ENCODE results near the gene KCNA3.
A peak's percentile ranks its signal among the peaks of the same experiment; 100 is the strongest.

The KCNA3 gene

GRCh38 chr1:110702260-110702659 lies 27.5 kb upstream of the KCNA3 start:
- no peaks in the 10 kb centered on the region for H3K36me3 ChIP-seq (ENCODE audit: control insufficient read depth, insufficient read depth, low read length, severe bottlenecking)
- peaks cover 8% of the 10 kb centered on the region for H3K27me3 ChIP-seq (replicated peaks; ENCODE audit: control insufficient read depth, insufficient read depth, low read length)

DNA sequence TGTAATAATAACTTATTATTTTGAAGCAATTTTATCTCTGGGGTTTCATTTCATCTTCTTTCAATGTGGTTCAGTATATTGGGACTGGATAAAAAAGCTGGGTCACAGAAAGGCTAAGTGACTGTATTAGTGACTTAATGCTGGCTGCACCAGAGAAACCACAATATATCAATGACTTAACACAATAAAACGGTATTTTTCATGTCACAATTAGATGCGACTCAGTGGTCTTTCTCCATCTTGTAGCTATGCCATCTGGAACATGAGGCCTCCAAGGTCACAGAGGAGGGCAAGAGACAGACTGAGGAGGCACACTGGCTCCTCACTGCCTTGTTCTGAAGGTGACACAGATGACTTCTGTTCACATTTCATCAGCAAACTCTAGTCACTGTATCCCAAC lies 26.0 kb upstream of the KCNA3 start:
- Histone ChIP-seq H3K9me3 (ENCODE audit: control insufficient read depth, low read length) (peaks cover 10% of the 10 kb centered on the region), H3K4me1 (ENCODE audit: control insufficient read depth, insufficient read depth, low read length) (no peaks in the 10 kb centered on the region), H3K9ac (ENCODE audit: low read length) (no peak overlapping the region), H3K36me3 (ENCODE audit: control insufficient read depth, insufficient read depth, low read length, severe bottlenecking) (no peaks in the 10 kb centered on the region), H3K4me3 (ENCODE audit: low read length) (no peak overlapping the region), H3K27me3 (replicated peaks; ENCODE audit: control insufficient read depth, insufficient read depth, low read length) (peaks cover 3% of the 10 kb centered on the region)
- DNase-seq (ENCODE audit: low read depth) = no peak

More at GRCh38 chr1:110702260-110702659, 27.5 kb upstream of the KCNA3 start:
- Histone ChIP-seq H3K9ac (ENCODE audit: low read length) (no peak overlapping the region), H3K4me3 (ENCODE audit: low read length) (no peak overlapping the region), H3K4me1 (ENCODE audit: control insufficient read depth, insufficient read depth, low read length) (no peaks in the 10 kb centered on the region), H3K9me3 (ENCODE audit: control insufficient read depth, low read length) (peaks cover 10% of the 10 kb centered on the region)
- no peak for DNase-seq (ENCODE audit: low read depth)

GRCh38 chr1:110697606-110698005 lies 22.9 kb upstream of the KCNA3 start:
- H3K4me3 ChIP-seq (ENCODE audit: low read length) = no peak overlapping the region
- H3K4me1 ChIP-seq (ENCODE audit: control insufficient read depth, insufficient read depth, low read length) = no peaks in the 10 kb centered on the region
- H3K9me3 ChIP-seq (ENCODE audit: control insufficient read depth, low read length) = peaks cover 10% of the 10 kb centered on the region
- no peaks in the 10 kb centered on the region for H3K36me3 ChIP-seq (ENCODE audit: control insufficient read depth, insufficient read depth, low read length, severe bottlenecking)
- no peaks in the 10 kb centered on the region for H3K27me3 ChIP-seq (replicated peaks; ENCODE audit: control insufficient read depth, insufficient read depth, low read length)
- DNase-seq (ENCODE audit: low read depth) = no peak
- no peak overlapping the region for H3K9ac ChIP-seq (ENCODE audit: low read length)

DNA sequence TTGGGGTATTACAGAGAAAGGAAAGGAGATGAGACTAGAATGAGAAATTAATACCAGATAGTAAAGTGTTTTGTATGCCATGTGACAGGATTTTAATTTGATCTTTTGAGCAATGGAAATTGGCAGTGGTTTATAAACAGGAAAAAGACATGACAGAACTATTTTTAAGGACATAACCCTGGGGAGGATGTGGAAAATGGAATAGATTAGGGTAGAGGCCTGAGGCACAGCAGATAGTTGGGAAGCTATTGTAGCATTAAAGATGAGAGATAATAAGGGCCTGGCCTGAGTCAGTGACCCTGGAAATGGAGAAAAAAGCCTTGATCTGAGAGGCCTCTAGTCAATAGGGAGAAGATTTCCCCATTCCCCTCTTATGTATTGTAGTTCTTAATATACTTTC lies 22.1 kb upstream of the KCNA3 start:
- H3K4me1 ChIP-seq (ENCODE audit: control insufficient read depth, insufficient read depth, low read length) = no peaks in the 10 kb centered on the region
- H3K36me3 ChIP-seq (ENCODE audit: control insufficient read depth, insufficient read depth, low read length, severe bottlenecking) = no peaks in the 10 kb centered on the region
- peaks cover 10% of the 10 kb centered on the region for H3K9me3 ChIP-seq (ENCODE audit: control insufficient read depth, low read length)
- DNase-seq (ENCODE audit: low read depth) = no peak
- no peaks in the 10 kb centered on the region for H3K27me3 ChIP-seq (replicated peaks; ENCODE audit: control insufficient read depth, insufficient read depth, low read length)
- H3K9ac ChIP-seq (ENCODE audit: low read length) = no peak overlapping the region
- no peak overlapping the region for H3K4me3 ChIP-seq (ENCODE audit: low read length)

- no peaks in the 10 kb centered on the region for H3K9me3 ChIP-seq (ENCODE audit: control insufficient read depth, low read length)
- peaks cover 24% of the 10 kb centered on the region for H3K4me1 ChIP-seq (ENCODE audit: control insufficient read depth, insufficient read depth, low read length)
- no peak for DNase-seq (ENCODE audit: low read depth)
- H3K27me3 ChIP-seq (replicated peaks; ENCODE audit: control insufficient read depth, insufficient read depth, low read length) = no peaks in the 10 kb centered on the region
- no peaks in the 10 kb centered on the region for H3K36me3 ChIP-seq (ENCODE audit: control insufficient read depth, insufficient read depth, low read length, severe bottlenecking)
- H3K4me3 ChIP-seq (ENCODE audit: low read length) = peak overlapping the region; percentile 13
- H3K9ac ChIP-seq (ENCODE audit: low read length) = no peak overlapping the region
Observed at GRCh38 chr1:110690709-110691365, 16.1 kb upstream of the KCNA3 start.

GRCh38 chr1:110689868-110690267 lies 15.1 kb upstream of the KCNA3 start:
- no peak overlapping the region for H3K4me3 ChIP-seq (ENCODE audit: low read length)
- no peak for DNase-seq (ENCODE audit: low read depth)
- H3K9me3 ChIP-seq (ENCODE audit: control insufficient read depth, low read length) = no peaks in the 10 kb centered on the region
- H3K9ac ChIP-seq (ENCODE audit: low read length) = no peak overlapping the region
- H3K36me3 ChIP-seq (ENCODE audit: control insufficient read depth, insufficient read depth, low read length, severe bottlenecking) = no peaks in the 10 kb centered on the region
- H3K27me3 ChIP-seq (replicated peaks; ENCODE audit: control insufficient read depth, insufficient read depth, low read length) = no peaks in the 10 kb centered on the region
- peaks cover 24% of the 10 kb centered on the region for H3K4me1 ChIP-seq (ENCODE audit: control insufficient read depth, insufficient read depth, low read length)

GRCh38 chr1:110688514-110688913 lies 13.8 kb upstream of the KCNA3 start:
- Histone ChIP-seq H3K27me3 (replicated peaks; ENCODE audit: control insufficient read depth, insufficient read depth, low read length) (peaks cover 7% of the 10 kb centered on the region), H3K9ac (ENCODE audit: low read length) (no peak overlapping the region), H3K9me3 (ENCODE audit: control insufficient read depth, low read length) (no peaks in the 10 kb centered on the region), H3K4me3 (ENCODE audit: low read length) (no peak overlapping the region), H3K4me1 (ENCODE audit: control insufficient read depth, insufficient read depth, low read length) (peaks cover 24% of the 10 kb centered on the region), H3K36me3 (ENCODE audit: control insufficient read depth, insufficient read depth, low read length, severe bottlenecking) (no peaks in the 10 kb centered on the region)
- DNase-seq (ENCODE audit: low read depth) = no peak

GRCh38 chr1:110687250-110687649 lies 12.5 kb upstream of the KCNA3 start:
- no peak overlapping the region for H3K9ac ChIP-seq (ENCODE audit: low read length)
- peaks cover 9% of the 10 kb centered on the region for H3K27me3 ChIP-seq (replicated peaks; ENCODE audit: control insufficient read depth, insufficient read depth, low read length)
- H3K36me3 ChIP-seq (ENCODE audit: control insufficient read depth, insufficient read depth, low read length, severe bottlenecking) = no peaks in the 10 kb centered on the region
- peaks cover 24% of the 10 kb centered on the region for H3K4me1 ChIP-seq (ENCODE audit: control insufficient read depth, insufficient read depth, low read length)
- H3K9me3 ChIP-seq (ENCODE audit: control insufficient read depth, low read length) = no peaks in the 10 kb centered on the region
- no peak for DNase-seq (ENCODE audit: low read depth)
- H3K4me3 ChIP-seq (ENCODE audit: low read length) = no peak overlapping the region

GRCh38 chr1:110686188-110686587 lies 11.4 kb upstream of the KCNA3 start:
- DNase-seq (ENCODE audit: low read depth) = no peak
- Histone ChIP-seq H3K4me1 (ENCODE audit: control insufficient read depth, insufficient read depth, low read length) (peaks cover 22% of the 10 kb centered on the region), H3K27me3 (replicated peaks; ENCODE audit: control insufficient read depth, insufficient read depth, low read length) (peaks cover 13% of the 10 kb centered on the region), H3K4me3 (ENCODE audit: low read length) (no peak overlapping the region), H3K9me3 (ENCODE audit: control insufficient read depth, low read length) (no peaks in the 10 kb centered on the region), H3K36me3 (ENCODE audit: control insufficient read depth, insufficient read depth, low read length, severe bottlenecking) (no peaks in the 10 kb centered on the region), H3K9ac (ENCODE audit: low read length) (no peak overlapping the region)

- no peak overlapping the region for H3K4me3 ChIP-seq (ENCODE audit: low read length)
- H3K27me3 ChIP-seq (replicated peaks; ENCODE audit: control insufficient read depth, insufficient read depth, low read length) = peaks cover 21% of the 10 kb centered on the region
- no peak overlapping the region for H3K9ac ChIP-seq (ENCODE audit: low read length)
- H3K4me1 ChIP-seq (ENCODE audit: control insufficient read depth, insufficient read depth, low read length) = peaks cover 9% of the 10 kb centered on the region
- no peaks in the 10 kb centered on the region for H3K36me3 ChIP-seq (ENCODE audit: control insufficient read depth, insufficient read depth, low read length, severe bottlenecking)
- no peak for DNase-seq (ENCODE audit: low read depth)
- no peaks in the 10 kb centered on the region for H3K9me3 ChIP-seq (ENCODE audit: control insufficient read depth, low read length)
Observed at GRCh38 chr1:110684491-110684890, 9.8 kb upstream of the KCNA3 start.

GRCh38 chr1:110682898-110683297 lies 8.2 kb upstream of the KCNA3 start:
- Histone ChIP-seq H3K27me3 (replicated peaks; ENCODE audit: control insufficient read depth, insufficient read depth, low read length) (peaks cover 21% of the 10 kb centered on the region), H3K4me1 (ENCODE audit: control insufficient read depth, insufficient read depth, low read length) (peaks cover 9% of the 10 kb centered on the region), H3K4me3 (ENCODE audit: low read length) (no peak overlapping the region), H3K9me3 (ENCODE audit: control insufficient read depth, low read length) (no peaks in the 10 kb centered on the region), H3K36me3 (ENCODE audit: control insufficient read depth, insufficient read depth, low read length, severe bottlenecking) (no peaks in the 10 kb centered on the region), H3K9ac (ENCODE audit: low read length) (no peak overlapping the region)
- DNase-seq (ENCODE audit: low read depth) = no peak
